ENCODE measurements around the gene ACTBL2. TPM values are rescaled to one million over a fixed set of nuclear protein-coding genes. Genes with fewer than 3 reads are reported as not detected.
A peak's percentile ranks its signal among the peaks of the same experiment; 100 is the strongest.

ACTBL2 gene
- total and polyA plus RNA-seq, 5 donors: not detected

- intact Hi-C loops (cut with DNase I): no loop called here
- H3K27ac ChIP-seq (ENCODE audit: low read length): no peak overlapping the region
- no peaks in the 10 kb centered on the region for H3K4me1 ChIP-seq (ENCODE audit: control insufficient read depth, insufficient read depth, low read length)
- DNase-seq: no peak
- no peak overlapping the region for H3K4me3 ChIP-seq (ENCODE audit: low read length)
- no peaks in the 10 kb centered on the region for H3K9me3 ChIP-seq (ENCODE audit: control insufficient read depth, low read length)
- no peak for ATAC-seq
- no peaks in the 10 kb centered on the region for H3K27me3 ChIP-seq (ENCODE audit: control insufficient read depth, insufficient read depth)
Observed at GRCh38 chr5:57447658-57448057, 35.0 kb downstream of the ACTBL2 start.

- Histone ChIP-seq H3K9me3 (ENCODE audit: control insufficient read depth, low read length) (no peaks in the 10 kb centered on the region), H3K4me1 (ENCODE audit: control insufficient read depth, insufficient read depth, low read length) (peaks cover 6% of the 10 kb centered on the region), H3K27ac (ENCODE audit: low read length) (no peak overlapping the region), H3K27me3 (ENCODE audit: control insufficient read depth, insufficient read depth) (no peaks in the 10 kb centered on the region), H3K4me3 (ENCODE audit: low read length) (no peak overlapping the region)
- no peak for DNase-seq
- WGBS: 73% methylated on average over 2 of the region's 2 CpGs
- intact Hi-C loops (cut with DNase I): no loop called here
- ATAC-seq: peak; percentile 19 to 40
Observed at GRCh38 chr5:57446966-57447365, 35.6 kb downstream of the ACTBL2 start.

DNA sequence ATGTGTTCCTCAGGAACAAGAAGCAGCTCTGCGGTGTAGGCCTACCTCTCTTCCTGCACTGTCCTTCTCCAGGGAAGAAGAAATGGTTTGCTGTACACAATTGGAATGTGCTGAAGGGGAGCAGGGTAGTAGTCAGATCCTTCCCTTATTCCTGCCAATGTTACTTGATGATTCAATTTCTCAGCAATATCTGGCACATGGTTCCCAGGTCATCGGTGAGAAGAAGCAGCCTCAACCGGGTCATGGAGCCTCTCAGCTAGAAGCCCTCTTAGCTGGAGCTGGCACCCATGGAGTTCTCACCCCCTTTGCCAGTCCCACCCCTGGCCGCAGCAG lies 36.9 kb downstream of the ACTBL2 start:
- H3K4me3 ChIP-seq (ENCODE audit: low read length): no peak overlapping the region
- intact Hi-C loops (cut with DNase I): no loop called here
- DNase-seq (no peak), ATAC-seq (no peak)
- no peaks in the 10 kb centered on the region for H3K9me3 ChIP-seq (ENCODE audit: control insufficient read depth, low read length)
- H3K27me3 ChIP-seq (ENCODE audit: control insufficient read depth, insufficient read depth): no peaks in the 10 kb centered on the region
- 77% methylated on average over 4 of the region's 4 CpGs for WGBS
- H3K4me1 ChIP-seq (ENCODE audit: control insufficient read depth, insufficient read depth, low read length): peaks cover 11% of the 10 kb centered on the region
- H3K27ac ChIP-seq (ENCODE audit: low read length): peak overlapping the region; percentile 43

- H3K9me3 ChIP-seq (ENCODE audit: control insufficient read depth, low read length): no peaks in the 10 kb centered on the region
- WGBS: 59% methylated on average over 5 of the region's 5 CpGs
- H3K27me3 ChIP-seq (ENCODE audit: control insufficient read depth, insufficient read depth): no peaks in the 10 kb centered on the region
- peak overlapping the region; percentile 43 for H3K27ac ChIP-seq (ENCODE audit: low read length)
- H3K4me1 ChIP-seq (ENCODE audit: control insufficient read depth, insufficient read depth, low read length): peaks cover 11% of the 10 kb centered on the region
- DNase-seq: no peak
- H3K4me3 ChIP-seq (ENCODE audit: low read length): no peak overlapping the region
- peak; percentile 50 to 60 for ATAC-seq
- intact Hi-C loops (cut with DNase I): no loop called here
Observed at GRCh38 chr5:57445006-57445704, 37.5 kb downstream of the ACTBL2 start.

- Histone ChIP-seq H3K4me1 (ENCODE audit: control insufficient read depth, insufficient read depth, low read length) (peaks cover 11% of the 10 kb centered on the region), H3K9me3 (ENCODE audit: control insufficient read depth, low read length) (no peaks in the 10 kb centered on the region), H3K27me3 (ENCODE audit: control insufficient read depth, insufficient read depth) (no peaks in the 10 kb centered on the region), H3K27ac (ENCODE audit: low read length) (no peak overlapping the region), H3K4me3 (ENCODE audit: low read length) (no peak overlapping the region)
- no peak for ATAC-seq
- intact Hi-C loops (cut with DNase I): no loop called here
- 58% methylated on average over 4 of the region's 4 CpGs for WGBS
- DNase-seq: no peak
Observed at GRCh38 chr5:57442080-57442839, 40.4 kb downstream of the ACTBL2 start.

DNA sequence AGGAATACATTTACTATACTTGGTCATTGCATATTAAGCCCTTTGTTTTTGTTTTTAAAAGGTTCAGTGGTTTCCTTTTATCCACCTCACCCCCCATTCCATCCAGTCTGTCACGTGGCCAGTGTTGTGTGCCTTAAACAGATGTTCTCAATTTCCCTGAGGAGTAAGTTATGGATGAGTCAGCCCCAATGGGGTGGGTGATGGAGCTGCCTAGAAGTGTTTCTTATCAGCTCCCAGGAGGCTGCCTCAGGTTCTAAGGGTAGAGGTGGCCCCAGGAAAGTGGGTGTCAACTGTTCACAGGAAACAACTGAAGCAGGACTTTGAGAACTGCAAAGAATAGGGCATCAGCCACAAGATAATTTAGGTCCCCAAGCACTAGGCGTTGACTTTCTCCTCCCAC lies 41.1 kb downstream of the ACTBL2 start:
- ATAC-seq: no peak
- no peaks in the 10 kb centered on the region for H3K27me3 ChIP-seq (ENCODE audit: control insufficient read depth, insufficient read depth)
- no peaks in the 10 kb centered on the region for H3K9me3 ChIP-seq (ENCODE audit: control insufficient read depth, low read length)
- 54% methylated on average over 2 of the region's 2 CpGs for WGBS
- H3K4me3 ChIP-seq (ENCODE audit: low read length): no peak overlapping the region
- no peak for DNase-seq
- peaks cover 11% of the 10 kb centered on the region for H3K4me1 ChIP-seq (ENCODE audit: control insufficient read depth, insufficient read depth, low read length)
- intact Hi-C loops (cut with DNase I): no loop called here
- H3K27ac ChIP-seq (ENCODE audit: low read length): no peak overlapping the region

GRCh38 chr5:57439601-57440000 lies 43.0 kb downstream of the ACTBL2 start:
- intact Hi-C loops (cut with DNase I): no loop called here
- H3K9me3 ChIP-seq (ENCODE audit: control insufficient read depth, low read length): no peaks in the 10 kb centered on the region
- 83% methylated on average over 2 of the region's 2 CpGs for WGBS
- peaks cover 11% of the 10 kb centered on the region for H3K4me1 ChIP-seq (ENCODE audit: control insufficient read depth, insufficient read depth, low read length)
- no peak overlapping the region for H3K27ac ChIP-seq (ENCODE audit: low read length)
- no peaks in the 10 kb centered on the region for H3K27me3 ChIP-seq (ENCODE audit: control insufficient read depth, insufficient read depth)
- H3K4me3 ChIP-seq (ENCODE audit: low read length): no peak overlapping the region
- DNase-seq: no peak
- ATAC-seq: no peak

GRCh38 chr5:57437976-57438805 lies 44.4 kb downstream of the ACTBL2 start:
- no peak for ATAC-seq
- intact Hi-C loops (cut with DNase I): no loop called here
- WGBS: 50% methylated on average over 8 of the region's 8 CpGs

DNA sequence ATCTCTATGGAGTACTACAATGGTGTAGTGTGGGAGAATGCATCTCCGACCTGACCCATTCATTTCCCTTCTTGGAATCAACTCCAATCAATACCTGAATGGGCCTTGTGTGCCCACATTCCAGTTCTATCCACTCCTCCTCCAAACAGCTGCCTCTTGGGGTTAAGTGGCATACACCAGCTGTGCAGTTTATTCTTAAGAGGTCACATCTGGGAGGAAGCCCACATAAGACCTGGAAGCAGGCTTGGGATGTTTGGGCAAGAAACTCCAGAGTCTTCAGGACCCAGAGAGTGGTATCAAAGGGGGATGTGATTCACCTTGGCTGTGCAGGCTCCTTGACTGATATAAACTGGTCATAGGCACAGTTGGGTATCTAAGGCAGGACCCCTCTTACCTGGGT lies 46.0 kb downstream of the ACTBL2 start:
- Histone ChIP-seq H3K4me1 (ENCODE audit: control insufficient read depth, insufficient read depth, low read length) (peaks cover 3% of the 10 kb centered on the region), H3K9me3 (ENCODE audit: control insufficient read depth, low read length) (no peaks in the 10 kb centered on the region), H3K4me3 (ENCODE audit: low read length) (no peak overlapping the region), H3K27ac (ENCODE audit: low read length) (no peak overlapping the region), H3K27me3 (ENCODE audit: control insufficient read depth, insufficient read depth) (no peaks in the 10 kb centered on the region)
- 96% methylated on average over 1 of the region's 1 CpG for WGBS
- no peak for ATAC-seq
- DNase-seq: no peak
- intact Hi-C loops (cut with DNase I): no loop called here

More at GRCh38 chr5:57437976-57438805, 44.4 kb downstream of the ACTBL2 start:
- DNase-seq: no peak
- H3K27ac ChIP-seq (ENCODE audit: low read length): no peak overlapping the region
- H3K9me3 ChIP-seq (ENCODE audit: control insufficient read depth, low read length): no peaks in the 10 kb centered on the region
- H3K4me1 ChIP-seq (ENCODE audit: control insufficient read depth, insufficient read depth, low read length): peaks cover 11% of the 10 kb centered on the region
- no peak overlapping the region for H3K4me3 ChIP-seq (ENCODE audit: low read length)
- H3K27me3 ChIP-seq (ENCODE audit: control insufficient read depth, insufficient read depth): no peaks in the 10 kb centered on the region

DNA sequence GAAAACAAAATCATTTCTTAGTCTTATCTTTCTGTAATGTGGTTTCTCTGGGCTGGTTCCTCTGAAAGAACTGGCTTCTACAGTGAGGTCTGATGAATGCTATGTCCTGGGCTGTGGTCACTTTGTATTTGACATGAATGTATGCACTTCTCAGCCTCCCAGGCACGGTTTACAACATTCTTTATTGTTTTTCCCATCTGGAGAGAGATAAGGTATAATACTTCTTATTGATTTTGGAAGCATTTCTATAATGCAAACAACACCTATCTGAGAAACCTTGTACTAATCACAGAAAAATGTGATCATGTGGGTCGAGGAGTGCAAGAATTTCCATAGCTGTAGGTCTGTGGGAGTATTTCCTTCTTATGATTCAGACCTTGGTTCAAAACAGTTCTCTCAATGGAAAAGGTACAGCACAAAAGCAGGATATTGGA lies 46.9 kb downstream of the ACTBL2 start:
- intact Hi-C loops (cut with DNase I): no loop called here
- no peak overlapping the region for H3K4me3 ChIP-seq (ENCODE audit: low read length)
- ATAC-seq: peak; percentile 67 to 75
- DNase-seq: no peak
- no peaks in the 10 kb centered on the region for H3K9me3 ChIP-seq (ENCODE audit: control insufficient read depth, low read length)
- H3K27me3 ChIP-seq (ENCODE audit: control insufficient read depth, insufficient read depth): no peaks in the 10 kb centered on the region
- H3K27ac ChIP-seq (ENCODE audit: low read length): no peak overlapping the region
- WGBS: 52% methylated on average over 2 of the region's 2 CpGs
- no peaks in the 10 kb centered on the region for H3K4me1 ChIP-seq (ENCODE audit: control insufficient read depth, insufficient read depth, low read length)

DNA sequence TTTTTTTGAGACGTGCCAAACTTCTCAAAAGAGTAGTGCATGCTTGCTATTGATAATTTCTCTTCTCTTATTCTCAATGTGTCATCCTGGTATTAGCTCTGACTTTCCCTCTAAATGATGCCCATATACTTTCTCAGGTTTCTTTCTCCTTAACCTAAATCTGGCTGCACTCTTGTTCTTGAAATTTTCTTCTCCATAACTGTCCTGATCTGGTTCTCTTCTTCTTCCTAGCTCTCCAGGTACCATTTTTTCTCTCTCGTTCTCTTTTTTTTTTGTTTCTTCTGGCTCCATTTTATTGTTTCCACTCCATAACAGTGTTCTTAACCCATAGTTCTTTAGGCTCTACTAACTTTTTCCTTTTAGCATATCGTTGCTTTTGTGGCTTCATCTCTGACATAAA lies 47.9 kb downstream of the ACTBL2 start:
- no peak for DNase-seq
- Histone ChIP-seq H3K27me3 (ENCODE audit: control insufficient read depth, insufficient read depth) (no peaks in the 10 kb centered on the region), H3K4me3 (ENCODE audit: low read length) (no peak overlapping the region), H3K9me3 (ENCODE audit: control insufficient read depth, low read length) (no peaks in the 10 kb centered on the region), H3K27ac (ENCODE audit: low read length) (no peak overlapping the region), H3K4me1 (ENCODE audit: control insufficient read depth, insufficient read depth, low read length) (no peaks in the 10 kb centered on the region)
- 54% methylated on average over 3 of the region's 3 CpGs for WGBS
- intact Hi-C loops (cut with DNase I): no loop called here
- no peak for ATAC-seq

Data from right cardiac atrium (tissue), 5 donors.